ENCODE results near the gene ERVFRD-1.

DNA sequence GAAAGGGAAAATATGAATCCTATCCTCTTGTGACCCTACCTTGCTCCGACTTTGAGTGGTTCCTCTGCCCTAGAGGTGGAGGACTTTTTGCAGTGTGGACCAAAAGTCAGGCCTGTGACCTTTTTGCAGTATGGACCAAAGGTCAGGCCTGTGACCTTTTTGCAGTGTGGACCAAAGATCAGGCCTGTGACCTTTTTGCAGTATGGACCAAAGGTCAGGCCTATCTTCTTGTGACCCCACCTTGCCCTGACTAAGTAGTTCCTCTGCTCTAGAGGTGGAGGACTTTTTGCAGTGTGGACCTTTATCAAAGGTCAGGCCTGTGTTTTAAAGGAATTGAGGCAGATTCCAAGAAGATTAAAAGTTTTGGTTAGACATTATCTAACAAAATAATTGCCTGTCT lies 10.9 kb upstream of the ERVFRD-1 start:
- no peak for TF ChIP-seq CTCF (IDR thresholded peaks at IDR 0.05)
- no peak for TF ChIP-seq POLR2A (IDR thresholded peaks at IDR 0.05; ENCODE audit: low read depth)
- no peak for TF ChIP-seq EP300 (IDR thresholded peaks at IDR 0.05)

Data from esophagus muscularis mucosa (tissue), 4 donors.